Activated naive CD8-positive, alpha-beta T cell treated with anti-CD3 and anti-CD28 coated beads, Interleukin-2, amount 50 U/mL, for 24 hours (primary cell): Measurements from ENCODE around the gene COL1A1.
A peak's percentile ranks its signal among the peaks of the same experiment; 100 is the strongest.

ENCODE experiments used
- ATAC-seq: fragments of 150-1000 bp; cut with Tn5 transposase; one replicate; pipeline ENCODE4 v1.10.0; 2021
- DNase-seq: peaks from one replicate; pipeline ENCODE4 v3.0.0; 2021
- H3K27ac Mint-ChIP-seq: one replicate; pipeline ENCODE4 v1.8.0; 2021; ENCODE audit warnings: mild to moderate bottlenecking, mixed read lengths
- H3K27me3 Mint-ChIP-seq: one replicate; pipeline ENCODE4 v1.8.0; 2021; ENCODE audit warnings: mixed read lengths
- H3K36me3 Mint-ChIP-seq: one replicate; pipeline ENCODE4 v1.8.0; 2021; ENCODE audit warnings: low read depth, mixed read lengths
- H3K4me1 Mint-ChIP-seq: one replicate; pipeline ENCODE4 v1.8.0; 2021; ENCODE audit warnings: mixed read lengths
- H3K4me3 Mint-ChIP-seq: one replicate; pipeline ENCODE4 v1.8.0; 2021; ENCODE audit warnings: mild to moderate bottlenecking, moderate library complexity, mixed read lengths
- H3K9me3 Mint-ChIP-seq: one replicate; pipeline ENCODE4 v1.8.0; 2021; ENCODE audit warnings: mixed read lengths

Gene COL1A1

GRCh38 chr17:50188921-50189549 lies 12.4 kb downstream of the COL1A1 start:
- no peak overlapping the region for H3K27ac Mint-ChIP-seq
- H3K9me3 Mint-ChIP-seq: no peaks in the 10 kb centered on the region
- DNase-seq (no peak), ATAC-seq (no peak)
- no peak overlapping the region for H3K4me3 Mint-ChIP-seq
- H3K4me1 Mint-ChIP-seq: peaks cover 7% of the 10 kb centered on the region
- H3K36me3 Mint-ChIP-seq: no peaks in the 10 kb centered on the region
- H3K27me3 Mint-ChIP-seq: no peaks in the 10 kb centered on the region

DNA sequence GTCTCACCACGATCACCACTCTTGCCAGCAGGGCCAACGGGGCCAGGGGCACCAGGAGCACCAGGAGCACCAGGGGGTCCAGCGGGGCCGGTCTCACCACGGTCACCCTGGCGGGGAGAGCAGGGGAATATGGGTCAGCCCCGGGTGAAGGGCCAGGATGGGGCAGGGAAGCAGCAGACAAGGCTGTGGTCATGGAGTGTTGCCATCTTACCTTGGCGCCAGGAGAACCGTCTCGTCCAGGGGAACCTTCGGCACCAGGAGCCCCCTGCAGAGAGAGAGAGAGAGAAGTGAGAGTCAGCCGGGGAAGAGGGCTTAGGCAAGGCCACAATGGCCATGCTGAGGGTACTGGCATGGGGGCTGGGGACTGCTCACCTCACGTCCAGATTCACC lies 12.9 kb downstream of the COL1A1 start:
- Mint-ChIP-seq H3K27me3 (no peaks in the 10 kb centered on the region), H3K4me1 (peaks cover 12% of the 10 kb centered on the region), H3K9me3 (no peaks in the 10 kb centered on the region), H3K27ac (no peak overlapping the region), H3K36me3 (no peaks in the 10 kb centered on the region), H3K4me3 (no peak overlapping the region)
- ATAC-seq (no peak), DNase-seq (no peak)

DNA sequence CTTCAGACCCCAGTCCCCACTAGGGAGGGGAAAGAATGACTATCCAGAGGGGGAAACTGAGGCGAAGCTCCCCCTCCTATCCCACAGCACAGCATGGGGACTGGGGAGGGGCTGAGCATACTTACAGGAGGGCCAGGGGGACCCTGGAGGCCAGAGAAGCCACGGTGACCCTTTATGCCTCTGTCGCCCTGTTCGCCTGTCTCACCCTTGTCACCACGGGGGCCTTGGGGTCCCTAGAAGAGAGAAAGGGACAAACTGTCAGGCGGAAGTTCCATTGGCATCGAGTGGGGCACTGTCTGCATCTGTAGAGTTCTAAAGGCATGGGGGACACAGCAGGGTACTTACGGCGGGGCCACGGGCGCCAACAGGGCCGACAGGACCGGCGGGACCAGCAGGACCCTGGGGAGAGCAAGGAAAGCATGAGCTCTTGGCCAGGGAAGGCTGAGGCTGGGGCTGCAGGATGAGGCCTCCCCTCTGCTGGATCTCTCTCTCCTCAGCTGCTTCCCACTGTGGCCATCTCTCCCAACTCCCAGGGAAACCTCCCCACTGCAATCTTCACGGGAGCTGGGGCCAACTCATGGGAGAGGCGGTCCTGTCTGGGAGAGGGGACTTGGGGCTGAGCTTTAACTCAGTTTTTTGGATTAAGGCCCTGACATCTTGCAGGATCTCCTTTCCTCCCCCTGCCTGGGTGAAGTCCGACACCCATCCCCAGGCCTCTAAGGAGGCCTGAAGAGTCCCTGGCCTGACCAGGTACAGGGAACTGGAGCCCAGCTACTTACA lies 13.5 kb downstream of the COL1A1 start:
- Mint-ChIP-seq H3K36me3 (no peaks in the 10 kb centered on the region), H3K27ac (no peak overlapping the region), H3K9me3 (no peaks in the 10 kb centered on the region), H3K4me1 (peaks cover 15% of the 10 kb centered on the region), H3K27me3 (no peaks in the 10 kb centered on the region), H3K4me3 (no peak overlapping the region)
- DNase-seq: no peak
- no peak for ATAC-seq

- DNase-seq (no peak), ATAC-seq (no peak)
- H3K4me1 Mint-ChIP-seq: peaks cover 16% of the 10 kb centered on the region
- H3K9me3 Mint-ChIP-seq: no peaks in the 10 kb centered on the region
- H3K27ac Mint-ChIP-seq: no peak overlapping the region
- H3K27me3 Mint-ChIP-seq: no peaks in the 10 kb centered on the region
- H3K4me3 Mint-ChIP-seq: no peak overlapping the region
- H3K36me3 Mint-ChIP-seq: no peaks in the 10 kb centered on the region
Measured at GRCh38 chr17:50187394-50187725, 14.1 kb downstream of the COL1A1 start.

DNA sequence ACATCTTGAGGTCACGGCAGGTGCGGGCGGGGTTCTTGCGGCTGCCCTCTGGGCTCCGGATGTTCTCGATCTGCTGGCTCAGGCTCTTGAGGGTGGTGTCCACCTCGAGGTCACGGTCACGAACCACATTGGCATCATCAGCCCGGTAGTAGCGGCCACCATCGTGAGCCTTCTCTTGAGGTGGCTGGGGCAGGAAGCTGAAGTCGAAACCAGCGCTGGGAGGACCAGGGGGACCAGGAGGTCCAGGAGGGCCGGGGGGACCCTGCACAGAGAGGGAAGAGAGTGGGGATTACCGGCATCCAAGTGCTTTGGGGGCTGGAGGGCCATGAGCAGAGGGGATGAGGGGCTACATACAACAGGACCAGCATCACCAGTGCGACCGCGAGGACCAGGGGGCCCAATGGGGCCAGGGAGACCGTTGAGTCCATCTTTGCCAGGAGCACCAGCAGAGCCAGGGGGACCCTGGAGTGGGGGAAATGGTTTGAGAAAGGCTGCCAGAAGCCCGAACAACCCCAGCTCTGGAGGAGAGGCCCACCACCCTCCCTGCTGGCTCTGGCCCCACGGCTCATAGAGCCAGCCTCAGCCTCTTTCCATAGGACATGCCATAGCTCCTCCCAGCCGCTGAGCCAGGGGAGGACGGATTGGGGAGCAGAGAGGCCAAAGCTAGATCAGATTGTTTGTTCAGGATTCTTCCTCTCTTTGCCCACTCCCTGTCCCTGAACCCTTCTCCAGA lies 14.6 kb downstream of the COL1A1 start:
- Mint-ChIP-seq H3K36me3 (no peaks in the 10 kb centered on the region), H3K4me3 (no peak overlapping the region), H3K27ac (no peak overlapping the region), H3K9me3 (no peaks in the 10 kb centered on the region), H3K4me1 (peaks cover 16% of the 10 kb centered on the region), H3K27me3 (no peaks in the 10 kb centered on the region)
- ATAC-seq (no peak), DNase-seq (no peak)

- ATAC-seq (no peak), DNase-seq (no peak)
- Mint-ChIP-seq H3K4me3 (no peak overlapping the region), H3K4me1 (peaks cover 16% of the 10 kb centered on the region), H3K27ac (no peak overlapping the region), H3K36me3 (no peaks in the 10 kb centered on the region), H3K27me3 (no peaks in the 10 kb centered on the region), H3K9me3 (no peaks in the 10 kb centered on the region)
Measured at GRCh38 chr17:50185631-50186471, 15.6 kb downstream of the COL1A1 start.

DNA sequence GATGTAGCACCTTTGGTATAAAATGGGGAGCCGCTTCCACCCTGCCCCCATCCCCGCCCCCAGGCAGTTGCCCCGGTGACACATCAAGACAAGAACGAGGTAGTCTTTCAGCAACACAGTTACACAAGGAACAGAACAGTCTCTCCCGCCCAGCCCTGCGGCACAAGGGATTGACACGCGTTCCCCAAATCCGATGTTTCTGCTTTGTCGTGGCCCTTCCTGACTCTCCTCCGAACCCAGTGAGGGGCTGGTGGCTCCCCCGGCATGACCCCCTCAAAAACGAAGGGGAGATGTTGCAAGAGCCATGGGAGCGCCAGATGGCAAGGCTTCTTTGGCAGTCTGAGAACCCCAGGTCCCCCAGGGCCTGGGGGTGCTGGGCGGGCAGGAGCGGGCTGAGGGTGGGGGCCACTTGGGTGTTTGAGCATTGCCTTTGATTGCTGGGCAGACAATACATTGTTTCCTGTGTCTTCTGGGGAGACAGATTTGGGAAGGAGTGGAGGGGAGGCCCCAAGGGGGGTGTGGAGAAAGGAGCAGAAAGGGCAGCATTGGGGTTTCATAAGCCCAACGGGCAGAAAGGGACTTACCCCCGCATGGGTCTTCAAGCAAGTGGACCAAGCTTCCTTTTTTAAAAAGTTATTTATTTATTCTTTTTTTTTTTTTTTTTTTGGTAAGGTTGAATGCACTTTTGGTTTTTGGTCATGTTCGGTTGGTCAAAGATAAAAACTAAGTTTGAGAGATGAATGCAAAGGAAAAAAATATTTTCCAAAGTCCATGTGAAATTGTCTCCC lies 16.6 kb downstream of the COL1A1 start:
- no peaks in the 10 kb centered on the region for H3K27me3 Mint-ChIP-seq
- no peak for ATAC-seq
- no peak for DNase-seq

DNA sequence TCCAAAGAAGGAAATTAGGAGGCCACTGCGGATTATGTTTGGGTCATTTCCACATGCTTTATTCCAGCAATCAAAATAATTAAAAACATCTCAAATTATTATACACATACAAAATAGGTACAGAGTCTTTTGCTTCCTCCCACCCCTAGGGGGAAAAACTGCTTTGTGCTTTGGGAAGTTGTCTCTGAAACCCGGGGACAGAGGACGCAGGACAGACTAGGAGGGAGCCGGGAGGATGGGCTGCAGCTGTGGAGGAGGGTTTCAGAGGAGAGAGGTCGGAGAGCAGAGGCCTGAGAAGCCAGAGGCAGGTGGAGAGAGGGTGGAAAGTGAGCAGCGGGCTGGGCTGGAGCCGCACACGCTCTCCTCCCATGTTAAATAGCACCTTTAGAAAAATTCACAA lies 17.4 kb downstream of the COL1A1 start:
- H3K27ac Mint-ChIP-seq: no peak overlapping the region
- H3K4me3 Mint-ChIP-seq: peak overlapping the region; percentile 20
- no peaks in the 10 kb centered on the region for H3K9me3 Mint-ChIP-seq
- DNase-seq: no peak
- ATAC-seq: no peak
- H3K36me3 Mint-ChIP-seq: no peaks in the 10 kb centered on the region
- peaks cover 16% of the 10 kb centered on the region for H3K4me1 Mint-ChIP-seq
- no peaks in the 10 kb centered on the region for H3K27me3 Mint-ChIP-seq

More for the DNA sequence above, 16.6 kb downstream of the COL1A1 start:
- Mint-ChIP-seq H3K9me3 (no peaks in the 10 kb centered on the region), H3K4me1 (peaks cover 16% of the 10 kb centered on the region), H3K36me3 (no peaks in the 10 kb centered on the region), H3K27ac (no peak overlapping the region), H3K4me3 (no peak overlapping the region)

- no peaks in the 10 kb centered on the region for H3K36me3 Mint-ChIP-seq
- H3K4me3 Mint-ChIP-seq: peak overlapping the region; percentile 20
- ATAC-seq: no peak
Measured at GRCh38 chr17:50183421-50183994, 17.9 kb downstream of the COL1A1 start.

DNA sequence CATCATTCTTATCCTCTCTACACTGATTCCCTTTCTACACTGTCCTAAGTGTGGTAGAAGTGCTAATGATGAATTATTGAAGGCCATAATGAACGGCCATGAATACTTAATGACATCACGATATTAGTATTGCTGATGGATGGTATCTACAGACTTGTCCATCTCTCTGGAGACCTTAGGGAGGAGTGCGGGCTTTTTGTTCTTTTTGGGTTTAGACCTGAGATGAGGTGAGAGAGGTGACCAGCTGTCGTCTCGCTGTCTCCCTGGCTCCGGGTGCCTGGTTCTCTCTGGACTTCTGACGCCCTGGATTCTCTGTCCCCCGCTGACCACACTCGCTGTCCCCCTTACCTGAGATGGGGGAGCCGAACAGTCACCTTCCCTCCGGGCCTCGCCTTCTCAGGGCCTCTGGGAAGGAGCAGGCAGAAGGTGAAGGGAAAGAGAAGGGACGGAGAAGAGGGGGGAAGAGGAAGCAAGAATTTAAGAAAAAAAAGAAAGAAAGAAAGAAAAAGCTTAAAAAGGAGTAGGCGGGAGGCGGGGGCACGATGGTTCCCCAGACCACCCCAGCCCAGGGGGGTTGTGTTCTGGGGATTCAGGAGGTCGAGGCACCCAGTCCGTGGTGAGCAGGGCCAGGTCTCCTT lies 18.5 kb downstream of the COL1A1 start:
- H3K27ac Mint-ChIP-seq: no peak overlapping the region

More at GRCh38 chr17:50183421-50183994, 17.9 kb downstream of the COL1A1 start:
- no peak for DNase-seq
- peaks cover 17% of the 10 kb centered on the region for H3K4me1 Mint-ChIP-seq
- H3K9me3 Mint-ChIP-seq: no peaks in the 10 kb centered on the region
- no peaks in the 10 kb centered on the region for H3K27me3 Mint-ChIP-seq
- H3K27ac Mint-ChIP-seq: no peak overlapping the region

GRCh38 chr17:50181591-50182560 lies 19.6 kb downstream of the COL1A1 start:
- Mint-ChIP-seq H3K4me1 (peaks cover 22% of the 10 kb centered on the region), H3K36me3 (no peaks in the 10 kb centered on the region)
- ATAC-seq: no peak

More for the DNA sequence above, 18.5 kb downstream of the COL1A1 start:
- Mint-ChIP-seq H3K36me3 (no peaks in the 10 kb centered on the region), H3K4me1 (peaks cover 22% of the 10 kb centered on the region), H3K27me3 (peaks cover 2% of the 10 kb centered on the region), H3K4me3 (no peak overlapping the region), H3K9me3 (no peaks in the 10 kb centered on the region)
- DNase-seq: no peak
- ATAC-seq: no peak

DNA sequence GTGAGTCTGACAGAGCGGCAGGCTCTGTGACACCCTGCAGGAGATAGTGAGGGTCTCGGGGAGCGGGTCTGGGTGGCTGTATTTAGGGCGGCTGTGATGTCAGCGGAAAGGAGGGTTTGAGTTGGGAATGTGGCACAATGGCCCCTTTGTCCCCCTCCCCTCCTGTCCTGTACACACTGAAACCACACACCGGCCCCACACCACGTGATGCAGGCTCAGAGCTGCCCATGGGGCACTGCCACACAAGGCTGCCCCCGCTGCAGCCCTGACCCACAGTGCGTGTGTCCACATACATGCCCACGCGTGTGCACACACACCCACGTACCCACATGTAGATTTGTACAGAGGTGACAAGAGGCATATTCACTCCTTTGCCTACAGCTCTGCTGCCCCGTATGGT lies 20.3 kb downstream of the COL1A1 start:
- Mint-ChIP-seq H3K9me3 (no peaks in the 10 kb centered on the region), H3K4me3 (no peak overlapping the region), H3K27ac (no peak overlapping the region), H3K27me3 (peaks cover 2% of the 10 kb centered on the region), H3K4me1 (peaks cover 22% of the 10 kb centered on the region), H3K36me3 (no peaks in the 10 kb centered on the region)
- no peak for DNase-seq
- ATAC-seq: no peak

More at GRCh38 chr17:50181591-50182560, 19.6 kb downstream of the COL1A1 start:
- Mint-ChIP-seq H3K4me3 (no peak overlapping the region), H3K9me3 (no peaks in the 10 kb centered on the region), H3K27me3 (peaks cover 2% of the 10 kb centered on the region), H3K27ac (no peak overlapping the region)
- no peak for DNase-seq
